Measurements from ENCODE around the gene CRABP1.

Gene CRABP1

GRCh38 chr15:78351539-78351938 is 11.4 kb downstream of the CRABP1 start:
- TF ChIP-seq CTCF (IDR thresholded peaks at IDR 0.05) = no peak

- no peak for TF ChIP-seq CTCF (IDR thresholded peaks at IDR 0.05)
These were observed 12.9 kb downstream of the CRABP1 start for GRCh38 chr15:78353093-78353492.

- no peak for TF ChIP-seq CTCF (IDR thresholded peaks at IDR 0.05)
These were observed 15.0 kb downstream of the CRABP1 start for GRCh38 chr15:78355177-78355576.

GRCh38 chr15:78358102-78358870 is 18.1 kb downstream of the CRABP1 start:
- no peak for TF ChIP-seq CTCF (IDR thresholded peaks at IDR 0.05)

- no peak for TF ChIP-seq CTCF (IDR thresholded peaks at IDR 0.05)
These were observed 19.1 kb downstream of the CRABP1 start for GRCh38 chr15:78359041-78359808.

- TF ChIP-seq CTCF (IDR thresholded peaks at IDR 0.05) = no peak
These were observed 20.2 kb downstream of the CRABP1 start for GRCh38 chr15:78360367-78360801.

- no peak for TF ChIP-seq CTCF (IDR thresholded peaks at IDR 0.05)
These were observed 21.0 kb downstream of the CRABP1 start for GRCh38 chr15:78360958-78361718.
